ENCODE results near the gene BPIFB1. TPM values are rescaled to one million over a fixed set of nuclear protein-coding genes. Genes with fewer than 3 reads are reported as not detected.

The BPIFB1 gene
- total RNA-seq, 4 donors from 2014 or later = not detected

DNA sequence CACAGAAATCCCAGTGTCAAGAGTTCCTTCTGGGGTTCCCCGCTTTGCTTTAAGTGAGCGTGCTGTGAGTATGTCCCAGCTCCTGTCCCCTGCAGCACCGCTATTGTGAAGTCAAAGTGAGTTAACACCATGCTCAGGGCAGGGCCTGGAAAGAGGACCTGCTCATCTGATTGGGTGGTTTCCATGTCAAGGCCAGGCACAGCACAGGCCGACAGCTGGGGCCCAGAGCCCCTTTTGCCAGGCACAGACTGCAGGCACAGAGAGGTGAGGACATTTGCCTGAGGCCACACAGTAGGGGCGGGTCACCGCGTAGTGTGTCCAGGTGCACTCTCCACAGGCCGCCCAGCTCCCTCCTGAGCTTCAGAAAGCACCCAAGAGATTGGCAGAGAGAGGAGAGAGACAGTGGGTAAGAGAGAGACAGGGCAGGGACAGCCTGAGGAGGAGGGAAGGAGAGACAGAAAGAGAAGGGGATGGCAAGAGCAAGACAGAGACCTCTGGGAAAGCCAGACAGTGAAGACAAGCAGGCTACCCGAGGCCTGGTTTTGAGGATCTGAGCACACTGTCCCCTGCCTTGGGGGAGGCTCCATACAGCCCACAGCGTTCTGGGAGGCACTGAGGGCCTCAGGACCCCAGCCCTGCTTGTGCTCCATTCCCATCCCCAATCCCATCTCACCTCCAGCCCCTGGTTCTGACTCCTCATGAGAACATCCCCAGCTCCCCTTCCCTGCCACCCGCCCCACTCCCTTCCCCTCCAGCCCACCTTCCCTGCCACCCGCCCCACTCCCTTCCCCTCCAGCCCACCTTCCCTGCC, 6.5 kb upstream of the BPIFB1 start:
- TF ChIP-seq, protein P1, sequence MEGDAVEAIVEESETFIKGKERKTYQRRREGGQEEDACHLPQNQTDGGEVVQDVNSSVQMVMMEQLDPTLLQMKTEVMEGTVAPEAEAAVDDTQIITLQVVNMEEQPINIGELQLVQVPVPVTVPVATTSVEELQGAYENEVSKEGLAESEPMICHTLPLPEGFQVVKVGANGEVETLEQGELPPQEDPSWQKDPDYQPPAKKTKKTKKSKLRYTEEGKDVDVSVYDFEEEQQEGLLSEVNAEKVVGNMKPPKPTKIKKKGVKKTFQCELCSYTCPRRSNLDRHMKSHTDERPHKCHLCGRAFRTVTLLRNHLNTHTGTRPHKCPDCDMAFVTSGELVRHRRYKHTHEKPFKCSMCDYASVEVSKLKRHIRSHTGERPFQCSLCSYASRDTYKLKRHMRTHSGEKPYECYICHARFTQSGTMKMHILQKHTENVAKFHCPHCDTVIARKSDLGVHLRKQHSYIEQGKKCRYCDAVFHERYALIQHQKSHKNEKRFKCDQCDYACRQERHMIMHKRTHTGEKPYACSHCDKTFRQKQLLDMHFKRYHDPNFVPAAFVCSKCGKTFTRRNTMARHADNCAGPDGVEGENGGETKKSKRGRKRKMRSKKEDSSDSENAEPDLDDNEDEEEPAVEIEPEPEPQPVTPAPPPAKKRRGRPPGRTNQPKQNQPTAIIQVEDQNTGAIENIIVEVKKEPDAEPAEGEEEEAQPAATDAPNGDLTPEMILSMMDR (IDR thresholded peaks at IDR 0.05) = no peak
- DNase-seq (ENCODE audit: low spot score) = no peak
- ATAC-seq (ENCODE audit: low FRiP score) = no peak

DNA sequence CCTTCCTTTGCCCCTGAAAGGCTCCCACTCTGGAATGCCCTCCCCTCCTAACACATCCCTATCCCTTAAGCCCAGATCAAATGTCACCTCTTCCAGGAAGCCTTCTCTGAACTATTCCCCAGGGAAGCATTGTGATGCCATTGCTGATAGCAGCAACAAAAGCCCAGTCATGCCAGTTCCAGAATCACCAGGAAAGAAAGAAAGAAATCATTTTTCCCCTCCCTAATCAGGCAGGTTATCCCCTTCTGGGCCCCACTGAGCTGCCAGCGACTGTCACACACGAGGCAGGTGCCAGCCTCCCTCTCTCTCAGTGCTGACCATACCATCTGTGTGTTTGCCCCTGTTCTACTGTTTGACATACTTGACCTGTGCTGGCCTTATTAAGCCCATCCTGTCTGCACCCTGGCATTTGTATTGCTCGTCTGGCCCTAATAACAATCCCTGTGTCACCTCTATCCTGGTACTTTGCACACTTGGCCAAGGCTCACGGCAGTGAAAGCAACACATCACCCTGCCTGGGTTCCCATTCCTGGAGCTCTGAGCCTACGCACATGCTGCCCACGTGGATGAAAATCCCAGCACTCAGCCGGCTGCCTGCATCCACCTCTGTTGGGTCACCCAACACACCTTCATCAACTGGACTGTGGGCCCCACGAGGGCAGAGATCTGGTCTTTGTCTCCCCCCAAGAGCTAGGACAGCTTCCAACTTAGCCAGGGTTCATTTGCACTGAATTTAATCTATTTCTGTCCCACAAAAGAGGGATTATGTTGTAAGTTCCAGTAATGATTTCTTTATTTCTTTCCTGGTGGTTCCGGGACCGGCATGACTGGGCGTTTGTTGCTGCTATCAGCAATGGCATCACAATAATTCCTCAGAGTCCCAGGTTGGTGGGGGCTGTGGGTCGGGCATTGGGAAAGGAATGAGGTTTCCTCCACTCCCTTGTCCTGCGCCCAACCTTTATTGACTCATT, 5.3 kb upstream of the BPIFB1 start:
- DNase-seq (ENCODE audit: low spot score) = no peak
- ATAC-seq (ENCODE audit: low FRiP score) = no peak
- TF ChIP-seq, protein P1 (IDR thresholded peaks at IDR 0.05) = no peak

DNA sequence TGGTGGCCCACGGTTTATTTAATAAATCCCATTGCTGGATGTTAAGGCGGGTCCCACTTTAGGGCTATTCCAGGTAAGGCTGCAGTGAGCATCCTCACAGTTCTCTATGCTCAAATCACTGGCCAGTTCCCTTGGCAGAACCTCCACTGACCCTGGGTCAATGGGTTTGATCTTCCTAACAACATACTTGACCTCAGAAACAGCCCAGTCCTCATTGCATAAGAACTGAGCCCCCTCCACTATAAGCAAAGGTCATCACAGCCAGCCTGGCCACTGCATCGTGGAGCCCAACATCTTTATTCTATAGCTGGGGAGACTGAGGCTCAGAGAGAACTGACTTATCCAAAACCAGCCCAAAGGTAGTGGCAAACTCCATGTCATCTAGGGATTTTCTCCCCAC, 4.3 kb upstream of the BPIFB1 start:
- TF ChIP-seq, protein P1 (IDR thresholded peaks at IDR 0.05) = no peak
- DNase-seq (ENCODE audit: low spot score) (no peak), ATAC-seq (ENCODE audit: low FRiP score) (no peak)

DNA sequence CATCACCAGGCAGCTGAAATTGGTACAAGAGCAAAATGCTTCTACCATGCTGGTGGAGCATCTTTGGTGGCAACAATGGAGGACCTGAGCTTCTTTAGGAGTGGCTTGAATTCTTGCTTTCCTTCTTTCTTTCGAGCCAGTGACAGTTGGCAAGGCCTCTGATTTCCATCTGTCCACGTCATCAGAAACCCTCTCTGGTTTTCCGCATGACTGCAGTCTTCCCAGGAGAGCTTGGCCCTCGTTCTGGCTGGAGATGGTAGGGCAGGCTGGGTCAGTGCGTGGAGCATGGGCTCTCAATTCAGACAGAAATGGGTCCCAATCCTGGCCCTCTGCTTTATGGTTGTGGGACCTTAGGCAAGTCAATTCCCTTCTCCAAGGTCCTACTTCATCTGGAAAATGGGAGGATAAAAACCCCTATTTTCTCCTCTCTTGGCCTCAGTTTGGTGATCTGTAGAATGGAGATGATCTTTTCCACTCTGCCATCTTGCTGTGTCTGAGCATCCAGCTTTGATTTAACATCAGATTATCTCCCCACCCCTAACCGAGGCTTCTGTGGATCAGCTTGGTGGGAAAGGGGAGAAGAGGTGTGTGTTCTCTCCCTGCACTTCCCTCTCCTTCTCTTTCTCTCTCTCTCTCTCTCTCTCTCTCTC, 3.6 kb upstream of the BPIFB1 start:
- no peak for DNase-seq (ENCODE audit: low spot score)
- TF ChIP-seq, protein P1 (IDR thresholded peaks at IDR 0.05) = no peak

DNA sequence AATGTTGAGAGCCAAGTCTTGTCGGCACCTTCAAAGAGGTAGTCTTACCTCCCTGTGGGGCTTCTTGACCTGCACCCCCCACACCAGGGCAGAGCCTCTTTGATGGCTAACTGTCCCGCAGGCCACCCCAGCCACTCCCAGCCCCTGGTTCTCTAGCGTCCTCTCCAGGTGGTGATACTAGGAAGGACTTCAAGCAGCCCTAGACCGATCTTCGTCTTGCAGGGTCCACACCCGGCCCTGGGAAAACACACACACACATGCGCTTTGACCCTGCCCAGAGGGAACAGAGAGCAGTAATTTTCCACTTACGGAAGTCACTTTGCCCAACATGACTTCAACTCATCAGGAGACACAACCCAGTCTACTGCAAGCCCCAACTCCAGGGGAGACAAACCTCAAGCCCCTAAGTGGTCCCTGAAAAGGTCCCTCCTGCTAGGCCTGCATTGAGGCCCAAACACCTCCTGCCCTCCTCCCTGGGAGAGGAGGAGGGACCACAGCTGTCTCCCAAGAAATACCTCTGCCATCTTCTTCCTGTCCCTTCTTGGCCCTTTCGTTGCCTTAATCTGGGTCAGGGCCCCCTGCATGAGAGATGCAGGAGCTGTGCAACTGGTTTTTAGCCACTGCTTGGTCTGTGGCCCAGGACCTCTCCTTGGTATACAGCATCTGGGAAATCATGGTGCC, 2.9 kb upstream of the BPIFB1 start:
- DNase-seq (ENCODE audit: low spot score) = no peak
- TF ChIP-seq, protein P1 (IDR thresholded peaks at IDR 0.05) = no peak
- ATAC-seq (ENCODE audit: low FRiP score) = no peak

More for the DNA sequence above, 3.6 kb upstream of the BPIFB1 start:
- ATAC-seq (ENCODE audit: low FRiP score) = no peak

DNA sequence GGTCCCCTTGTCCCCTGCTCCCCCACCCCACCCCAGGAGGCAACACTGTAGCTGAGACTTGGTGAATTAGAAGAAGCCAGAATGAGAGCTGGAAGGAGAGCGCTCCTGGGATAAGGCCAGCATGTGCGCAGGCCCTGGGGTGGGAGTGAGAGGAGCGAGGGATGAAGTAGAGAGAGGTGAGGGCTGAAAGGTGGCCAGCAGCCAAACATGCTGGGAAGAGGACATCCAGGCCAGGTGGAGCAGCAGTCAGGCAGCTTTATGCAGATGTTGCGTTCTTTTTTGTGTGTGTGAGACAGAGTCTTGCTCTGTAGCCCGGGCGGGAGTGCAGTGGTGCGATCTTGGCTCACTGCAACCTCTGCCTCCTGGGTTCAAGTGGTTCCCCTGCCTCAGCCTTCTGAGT, 2.2 kb upstream of the BPIFB1 start:
- ATAC-seq (ENCODE audit: low FRiP score) (no peak), DNase-seq (ENCODE audit: low spot score) (no peak)
- TF ChIP-seq, protein P1 (IDR thresholded peaks at IDR 0.05) = no peak
